ENCODE results near the gene MYO3A.

DNA sequence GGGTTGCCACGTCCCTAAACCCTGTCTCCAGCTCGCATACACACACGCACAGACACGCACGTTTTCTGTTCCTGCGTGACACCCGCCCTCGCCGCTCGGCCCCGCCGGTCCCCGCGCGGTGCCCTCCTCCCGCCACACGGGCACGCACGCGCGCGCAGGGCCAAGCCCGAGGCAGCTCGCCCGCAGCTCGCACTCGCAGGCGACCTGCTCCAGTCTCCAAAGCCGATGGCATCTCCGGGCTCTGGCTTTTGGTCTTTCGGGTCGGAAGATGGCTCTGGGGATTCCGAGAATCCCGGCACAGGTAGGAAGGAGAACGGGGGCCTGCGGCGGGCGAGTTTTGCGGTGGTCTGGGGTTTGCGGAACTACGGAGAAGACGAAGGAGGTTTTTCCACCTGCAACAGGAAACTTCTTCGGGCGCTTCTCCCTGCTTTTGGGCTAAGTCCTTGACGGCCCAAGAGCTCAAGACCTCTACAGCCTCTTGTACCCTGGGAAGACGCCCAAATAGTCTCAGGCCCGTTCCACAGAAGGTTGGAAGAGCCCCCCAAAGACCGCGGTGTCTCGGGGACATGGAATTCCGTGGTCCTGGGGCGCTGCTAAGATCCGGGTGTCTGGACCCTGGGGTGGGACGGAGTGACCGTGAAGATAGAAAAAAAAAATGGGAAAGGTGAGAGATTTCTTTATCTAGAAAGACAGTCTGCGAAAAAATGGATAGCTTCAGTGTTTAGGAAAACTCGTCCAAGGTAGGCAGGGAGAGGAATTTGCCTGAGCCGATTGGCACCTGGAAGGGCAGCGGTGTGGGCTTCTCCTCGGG lies 282.8 kb downstream of the MYO3A start, which contains the start of gene GAD2:
- TF ChIP-seq, protein P1, sequence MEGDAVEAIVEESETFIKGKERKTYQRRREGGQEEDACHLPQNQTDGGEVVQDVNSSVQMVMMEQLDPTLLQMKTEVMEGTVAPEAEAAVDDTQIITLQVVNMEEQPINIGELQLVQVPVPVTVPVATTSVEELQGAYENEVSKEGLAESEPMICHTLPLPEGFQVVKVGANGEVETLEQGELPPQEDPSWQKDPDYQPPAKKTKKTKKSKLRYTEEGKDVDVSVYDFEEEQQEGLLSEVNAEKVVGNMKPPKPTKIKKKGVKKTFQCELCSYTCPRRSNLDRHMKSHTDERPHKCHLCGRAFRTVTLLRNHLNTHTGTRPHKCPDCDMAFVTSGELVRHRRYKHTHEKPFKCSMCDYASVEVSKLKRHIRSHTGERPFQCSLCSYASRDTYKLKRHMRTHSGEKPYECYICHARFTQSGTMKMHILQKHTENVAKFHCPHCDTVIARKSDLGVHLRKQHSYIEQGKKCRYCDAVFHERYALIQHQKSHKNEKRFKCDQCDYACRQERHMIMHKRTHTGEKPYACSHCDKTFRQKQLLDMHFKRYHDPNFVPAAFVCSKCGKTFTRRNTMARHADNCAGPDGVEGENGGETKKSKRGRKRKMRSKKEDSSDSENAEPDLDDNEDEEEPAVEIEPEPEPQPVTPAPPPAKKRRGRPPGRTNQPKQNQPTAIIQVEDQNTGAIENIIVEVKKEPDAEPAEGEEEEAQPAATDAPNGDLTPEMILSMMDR (conservative IDR thresholded peaks at IDR 0.05 in 1 of 2, IDR thresholded peaks at IDR 0.05 in 1 of 2; ENCODE audit: low read depth in 1 of 2, low read length in 2 of 2) = no peak
- no peak for TF ChIP-seq EZH2 (IDR thresholded peaks at IDR 0.05; ENCODE audit: low read length, missing control alignments)

Data from fibroblast of lung (primary cell).